Epithelial cell of proximal tubule (primary cell): Measurements from ENCODE around the gene POU5F2. TPM values are rescaled to one million over a fixed set of nuclear protein-coding genes. Genes with fewer than 3 reads are reported as not detected.

ENCODE experiments used
- DNase-seq: peaks from one replicate; pipeline ENCODE4 v3.0.0-alpha.2; 2011; ENCODE audit warnings: low read depth
- H3K4me3 ChIP-seq: 2 replicates; pipeline ENCODE4 v1.5.1; 2011; ENCODE audit warnings: low read depth, mild to moderate bottlenecking, low read length
- total RNA-seq: library from RNA; depleted of rRNA; stranded (reverse); fragments of >200 nt; gene quantifications from 2 replicates; pipeline ENCODE4 v1.2.3, GENCODE V29; 2015
- TF ChIP-seq, protein P1 (sequence below): conservative IDR thresholded peaks from 2 replicates; pipeline ENCODE4 v1.5.1; 2012; ENCODE audit warnings: low read depth, mild to moderate bottlenecking, low read length

The POU5F2 gene
- total RNA-seq, 1 donor from 2014 or later, result 0.12 TPM

DNA sequence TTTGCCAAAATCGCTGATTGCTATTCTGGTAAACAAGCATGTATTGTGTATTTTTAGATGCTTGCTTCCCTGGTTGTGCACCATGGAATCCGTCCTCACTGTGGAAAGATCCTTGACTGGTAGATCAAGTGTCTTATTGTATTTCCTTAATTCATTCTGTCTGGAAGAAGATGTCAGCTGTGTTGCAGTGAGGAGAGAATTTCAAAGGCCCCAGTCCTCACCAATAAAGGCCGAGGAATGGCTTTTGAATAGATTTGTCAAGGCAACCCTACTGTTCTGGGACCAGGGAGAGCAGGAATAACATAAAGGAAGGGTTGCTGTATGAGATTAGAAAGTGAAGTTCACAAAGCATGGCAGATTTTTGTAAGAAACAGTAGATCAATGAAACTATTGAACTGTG, 36.2 kb upstream of the POU5F2 start:
- DNase-seq, result no peak
- no peak overlapping the region for H3K4me3 ChIP-seq
- TF ChIP-seq, protein P1, sequence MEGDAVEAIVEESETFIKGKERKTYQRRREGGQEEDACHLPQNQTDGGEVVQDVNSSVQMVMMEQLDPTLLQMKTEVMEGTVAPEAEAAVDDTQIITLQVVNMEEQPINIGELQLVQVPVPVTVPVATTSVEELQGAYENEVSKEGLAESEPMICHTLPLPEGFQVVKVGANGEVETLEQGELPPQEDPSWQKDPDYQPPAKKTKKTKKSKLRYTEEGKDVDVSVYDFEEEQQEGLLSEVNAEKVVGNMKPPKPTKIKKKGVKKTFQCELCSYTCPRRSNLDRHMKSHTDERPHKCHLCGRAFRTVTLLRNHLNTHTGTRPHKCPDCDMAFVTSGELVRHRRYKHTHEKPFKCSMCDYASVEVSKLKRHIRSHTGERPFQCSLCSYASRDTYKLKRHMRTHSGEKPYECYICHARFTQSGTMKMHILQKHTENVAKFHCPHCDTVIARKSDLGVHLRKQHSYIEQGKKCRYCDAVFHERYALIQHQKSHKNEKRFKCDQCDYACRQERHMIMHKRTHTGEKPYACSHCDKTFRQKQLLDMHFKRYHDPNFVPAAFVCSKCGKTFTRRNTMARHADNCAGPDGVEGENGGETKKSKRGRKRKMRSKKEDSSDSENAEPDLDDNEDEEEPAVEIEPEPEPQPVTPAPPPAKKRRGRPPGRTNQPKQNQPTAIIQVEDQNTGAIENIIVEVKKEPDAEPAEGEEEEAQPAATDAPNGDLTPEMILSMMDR, result no peak

DNA sequence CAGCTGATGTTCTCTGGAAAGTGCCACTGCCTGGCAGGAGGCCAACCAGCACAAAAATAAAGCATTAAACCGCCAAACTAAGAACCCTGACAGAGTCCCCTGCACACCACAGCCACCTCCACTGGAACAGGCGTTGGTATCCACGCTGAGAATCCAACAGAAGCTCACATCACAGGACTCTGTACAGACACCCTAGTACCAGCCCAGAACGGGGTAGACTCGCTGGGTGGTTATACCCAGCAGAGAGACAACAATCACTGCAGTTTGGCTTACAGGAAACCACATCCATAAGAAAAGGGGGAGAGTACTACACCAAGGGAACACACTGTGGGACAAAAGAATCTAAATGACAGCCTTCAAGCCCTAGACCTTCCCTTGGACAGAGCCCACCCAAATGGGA, 15.0 kb upstream of the POU5F2 start:
- H3K4me3 ChIP-seq, result no peak overlapping the region
- TF ChIP-seq, protein P1, result no peak
- DNase-seq, result no peak

DNA sequence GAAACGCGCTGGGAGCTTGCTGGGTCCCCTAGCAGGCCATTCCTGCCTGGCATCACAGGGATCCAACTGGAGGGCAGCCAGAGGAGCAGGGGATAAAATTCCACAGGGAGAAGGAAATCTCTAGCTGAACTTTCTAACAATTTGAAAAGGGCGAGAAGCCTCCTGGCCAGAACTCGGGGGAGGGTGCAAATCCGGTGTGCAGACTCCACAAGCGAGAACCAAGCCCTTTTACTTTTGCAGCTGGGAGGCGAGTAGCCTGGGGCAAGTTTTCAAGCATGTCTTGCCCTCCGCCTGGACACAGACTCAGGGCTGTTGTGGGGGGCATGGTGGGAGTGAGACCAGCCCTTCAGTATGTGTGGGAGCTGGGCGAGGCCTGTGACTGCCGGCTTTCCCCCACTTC, 14.3 kb upstream of the POU5F2 start:
- DNase-seq, result no peak
- H3K4me3 ChIP-seq, result no peak overlapping the region
- TF ChIP-seq, protein P1, result no peak

DNA sequence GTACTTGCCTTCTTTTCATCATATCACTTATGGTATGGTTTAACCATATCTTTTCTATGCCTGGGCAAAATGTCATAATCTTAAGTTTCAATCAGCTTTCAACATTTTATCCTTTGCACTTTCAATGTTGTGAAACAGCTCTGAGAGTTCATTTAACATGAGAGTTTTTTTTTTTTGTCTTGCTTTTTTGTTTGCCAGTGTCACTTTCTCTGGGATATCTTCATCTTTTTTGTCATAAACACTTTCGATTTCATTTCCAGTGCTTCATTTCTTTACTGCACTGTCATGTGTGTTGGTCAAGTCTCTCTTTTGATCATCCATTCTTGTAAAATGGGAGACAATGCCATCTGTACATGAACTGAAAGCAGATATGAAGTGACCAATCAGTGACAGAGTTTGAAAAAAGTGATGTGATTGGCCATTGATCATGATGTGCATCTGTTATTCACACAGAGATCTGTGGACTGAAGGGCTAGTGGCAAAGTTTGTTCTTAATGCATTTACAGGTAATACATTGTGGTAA, 7.5 kb upstream of the POU5F2 start:
- no peak overlapping the region for H3K4me3 ChIP-seq
- TF ChIP-seq, protein P1, result no peak
- DNase-seq, result no peak

DNA sequence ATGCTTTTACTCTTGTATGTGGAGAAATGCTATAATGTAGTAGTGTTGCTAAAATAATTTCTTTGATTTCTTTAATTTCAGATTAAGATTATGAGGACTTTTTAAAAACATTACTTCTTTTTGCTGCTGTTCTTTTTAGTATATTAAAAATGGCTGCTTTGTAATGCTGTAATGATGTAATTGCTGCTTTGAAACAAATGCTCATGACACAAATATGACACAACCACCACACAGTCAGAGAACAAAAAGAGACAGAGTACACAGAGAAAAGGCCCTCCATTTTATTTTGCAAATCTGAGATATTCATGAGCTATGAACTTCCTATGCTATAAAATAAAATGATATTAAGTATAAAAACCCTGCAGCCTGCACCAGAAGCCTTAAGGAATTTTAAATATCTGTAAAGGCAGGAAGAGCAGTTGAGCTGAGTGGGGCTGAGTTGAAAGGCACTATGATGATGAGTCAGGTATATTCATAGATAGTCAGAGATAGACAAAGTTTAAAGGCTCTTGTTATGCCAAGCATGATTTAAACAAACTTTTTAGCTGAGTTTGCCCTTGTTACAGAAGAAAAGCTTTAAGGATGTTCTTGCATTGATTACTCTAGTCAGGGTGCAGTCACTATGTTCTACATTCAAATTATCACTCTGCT, 5.1 kb upstream of the POU5F2 start:
- H3K4me3 ChIP-seq, result no peak overlapping the region
- TF ChIP-seq, protein P1, result no peak
- no peak for DNase-seq

DNA sequence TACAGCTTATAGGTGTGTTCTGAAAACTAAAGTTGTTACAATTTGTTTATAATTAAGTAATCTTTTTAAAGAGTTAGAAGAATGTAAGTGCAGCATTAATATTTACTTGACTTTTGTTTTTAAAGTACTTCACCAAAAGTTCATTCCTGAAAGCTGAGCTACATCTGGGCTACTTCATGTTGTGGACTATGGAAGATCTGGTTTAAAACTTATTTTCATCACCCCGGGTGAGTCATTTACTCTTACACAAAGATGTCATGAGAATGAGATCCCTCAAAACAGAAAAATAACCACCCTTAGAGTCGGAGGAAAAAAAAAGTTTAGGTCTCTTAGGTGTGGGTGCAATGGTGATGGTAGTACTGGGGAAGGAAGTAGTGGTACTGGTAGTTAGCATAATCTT, 5.1 kb downstream of the POU5F2 start:
- DNase-seq, result no peak
- TF ChIP-seq, protein P1, result no peak
- H3K4me3 ChIP-seq, result no peak overlapping the region

DNA sequence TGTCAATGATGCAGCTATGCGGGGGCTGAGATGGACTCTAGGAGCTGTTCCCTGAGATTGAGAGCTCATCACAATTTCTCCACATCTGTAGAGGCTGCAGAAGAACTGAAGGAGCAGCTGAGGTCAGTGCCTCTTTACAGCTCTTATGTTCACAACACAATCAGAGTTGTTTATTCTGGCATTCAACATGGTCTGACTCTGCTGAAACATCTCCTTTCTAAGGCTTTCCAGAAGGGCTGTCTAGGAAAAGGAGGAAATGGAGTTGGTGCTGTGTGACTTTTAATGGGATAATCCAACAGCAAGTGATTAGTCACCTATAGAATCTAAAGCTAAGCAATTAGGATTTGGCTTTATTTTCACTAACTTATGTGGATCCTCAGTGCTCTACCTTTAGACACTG, 6.0 kb downstream of the POU5F2 start:
- no peak overlapping the region for H3K4me3 ChIP-seq
- DNase-seq, result no peak
- TF ChIP-seq, protein P1, result no peak
